HL-60 (cell line): ENCODE data around the gene ANKRD40CL.

Experiments
- CTCF ChIP-seq: IDR thresholded peaks from one replicate; pipeline ENCODE4 v1.5.1; 2011; ENCODE audit warnings: low read length, control low read depth, inconsistent platforms; ENCODE audit not compliant: insufficient read depth
- GABPA ChIP-seq: IDR thresholded peaks from 2 replicates; pipeline ENCODE4 v1.6.1; 2012; ENCODE audit warnings: low read depth

GRCh38 chr17:50731575-50732460, 35.5 kb downstream of the ANKRD40CL start:
- no peak for TF ChIP-seq CTCF
- TF ChIP-seq GABPA, result no peak
